ENCODE results near the gene TMEM147. TPM values are rescaled to one million over a fixed set of nuclear protein-coding genes. Genes with fewer than 3 reads are reported as not detected.

Gene TMEM147
- total RNA-seq, 2 donors from 2014 or later: 59.4 to 67.9 TPM

DNA sequence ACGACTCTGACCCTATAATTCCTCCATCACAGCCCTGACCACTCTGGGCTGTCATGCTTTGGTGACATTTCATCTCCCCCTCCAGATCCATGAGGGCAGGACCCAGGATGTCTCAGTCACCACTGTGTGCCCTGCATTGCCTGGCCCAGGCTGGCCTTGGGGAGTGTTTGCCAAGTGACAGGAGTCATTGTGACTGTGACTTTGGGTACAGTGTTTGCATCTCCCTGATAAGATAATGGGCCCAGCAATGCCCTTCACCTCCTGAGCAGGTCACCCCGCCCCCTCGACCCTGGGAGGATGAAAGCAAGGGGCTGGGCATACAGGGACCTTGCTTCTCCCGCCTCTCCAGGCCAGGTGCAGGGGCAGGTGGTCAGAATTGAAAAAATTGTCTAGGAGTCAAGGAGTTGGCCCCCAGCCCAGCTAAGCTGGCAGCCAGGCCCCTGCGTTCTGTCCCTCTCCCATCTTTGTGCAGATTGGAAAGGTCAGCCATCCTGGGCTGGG is 23.9 kb downstream of the TMEM147 start:
- H3K27ac ChIP-seq: peak overlapping the region in 3 of 4 donors; percentile 58 to 61 (median 59)
- peak; percentile 70 for ATAC-seq
- 9 to 22% methylated on average over 1 to 5 of the region's 5 CpGs for WGBS, 2 donors
- peak; percentile 40 to 81 (median 74) for DNase-seq
- TF ChIP-seq POLR2A (IDR thresholded peaks at IDR 0.05): no peak
- TF ChIP-seq, protein P1, sequence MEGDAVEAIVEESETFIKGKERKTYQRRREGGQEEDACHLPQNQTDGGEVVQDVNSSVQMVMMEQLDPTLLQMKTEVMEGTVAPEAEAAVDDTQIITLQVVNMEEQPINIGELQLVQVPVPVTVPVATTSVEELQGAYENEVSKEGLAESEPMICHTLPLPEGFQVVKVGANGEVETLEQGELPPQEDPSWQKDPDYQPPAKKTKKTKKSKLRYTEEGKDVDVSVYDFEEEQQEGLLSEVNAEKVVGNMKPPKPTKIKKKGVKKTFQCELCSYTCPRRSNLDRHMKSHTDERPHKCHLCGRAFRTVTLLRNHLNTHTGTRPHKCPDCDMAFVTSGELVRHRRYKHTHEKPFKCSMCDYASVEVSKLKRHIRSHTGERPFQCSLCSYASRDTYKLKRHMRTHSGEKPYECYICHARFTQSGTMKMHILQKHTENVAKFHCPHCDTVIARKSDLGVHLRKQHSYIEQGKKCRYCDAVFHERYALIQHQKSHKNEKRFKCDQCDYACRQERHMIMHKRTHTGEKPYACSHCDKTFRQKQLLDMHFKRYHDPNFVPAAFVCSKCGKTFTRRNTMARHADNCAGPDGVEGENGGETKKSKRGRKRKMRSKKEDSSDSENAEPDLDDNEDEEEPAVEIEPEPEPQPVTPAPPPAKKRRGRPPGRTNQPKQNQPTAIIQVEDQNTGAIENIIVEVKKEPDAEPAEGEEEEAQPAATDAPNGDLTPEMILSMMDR (IDR thresholded peaks at IDR 0.05): no peak
- H3K4me3 ChIP-seq: no peak overlapping the region
- H3K27me3 ChIP-seq: no peaks in the 10 kb centered on the region
- intact Hi-C loops (cut with DNase I): no loop called here
- no peaks in the 10 kb centered on the region for H3K9me3 ChIP-seq
- no peaks in the 10 kb centered on the region for H3K36me3 ChIP-seq (replicated peaks in 1 of 2; ENCODE audit: insufficient read depth in 1 of 2, low read depth in 2 of 2)
- peaks cover 71% of the 10 kb centered on the region for H3K4me1 ChIP-seq

GRCh38 chr19:35571406-35571965 is 26.1 kb downstream of the TMEM147 start:
- intact Hi-C loops (cut with DNase I): no loop called here
- peak; percentile 51 for ATAC-seq
- 88 to 100% methylated on average over 1 of the region's 1 CpG for WGBS, 2 donors

DNA sequence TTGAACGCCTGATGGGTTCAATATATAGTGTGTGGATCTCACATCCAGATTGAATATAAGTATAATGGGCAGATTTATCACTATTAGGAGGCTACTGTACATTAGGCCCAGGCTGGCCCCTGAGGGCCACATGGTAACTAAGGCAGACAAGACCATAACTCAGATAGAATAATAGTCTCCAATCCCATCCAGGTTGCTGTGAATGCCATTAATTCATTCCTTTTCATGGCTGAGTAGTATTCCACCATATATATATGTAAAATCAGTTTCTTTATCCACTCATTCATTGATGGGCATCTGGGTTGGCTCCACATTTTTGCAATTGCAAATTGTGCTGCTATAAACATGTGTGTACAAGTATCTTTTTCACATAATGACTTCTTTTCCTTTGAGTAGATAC is 32.5 kb downstream of the TMEM147 start:
- Histone ChIP-seq H3K4me3 (no peak overlapping the region), H3K4me1 (no peaks in the 10 kb centered on the region), H3K9me3 (peaks cover 0 to 8% (median 0%) of the 10 kb centered on the region in 3 donors), H3K27ac (no peak overlapping the region), H3K36me3 (replicated peaks in 1 of 2; ENCODE audit: insufficient read depth in 1 of 2, low read depth in 2 of 2) (no peaks in the 10 kb centered on the region), H3K27me3 (no peaks in the 10 kb centered on the region)
- intact Hi-C loops (cut with DNase I): no loop called here
- 10 to 80% methylated on average over 1 of the region's 1 CpG for WGBS, 2 donors
- DNase-seq (no peak), ATAC-seq (no peak)
- TF ChIP-seq, protein P1 (IDR thresholded peaks at IDR 0.05): no peak
- TF ChIP-seq POLR2A (IDR thresholded peaks at IDR 0.05): no peak

More at GRCh38 chr19:35571406-35571965, 26.1 kb downstream of the TMEM147 start:
- Histone ChIP-seq H3K4me3 (no peak overlapping the region), H3K4me1 (peaks cover 51% of the 10 kb centered on the region), H3K27me3 (no peaks in the 10 kb centered on the region), H3K27ac (no peak overlapping the region), H3K9me3 (peaks cover 0 to 8% (median 0%) of the 10 kb centered on the region in 3 donors), H3K36me3 (replicated peaks in 1 of 2; ENCODE audit: insufficient read depth in 1 of 2, low read depth in 2 of 2) (no peaks in the 10 kb centered on the region)
- no peak for TF ChIP-seq POLR2A (IDR thresholded peaks at IDR 0.05)
- TF ChIP-seq, protein P1 (IDR thresholded peaks at IDR 0.05): no peak
- DNase-seq: no peak

GRCh38 chr19:35578707-35579106 is 33.3 kb downstream of the TMEM147 start:
- intact Hi-C loops (cut with DNase I): no loop called here
- ATAC-seq (no peak), DNase-seq (no peak)
- H3K4me3 ChIP-seq: no peak overlapping the region
- no peaks in the 10 kb centered on the region for H3K4me1 ChIP-seq
- TF ChIP-seq, protein P1 (IDR thresholded peaks at IDR 0.05): no peak
- no peaks in the 10 kb centered on the region for H3K27me3 ChIP-seq
- WGBS, 2 donors: 59 to 67% methylated on average over 7 of the region's 7 CpGs
- H3K36me3 ChIP-seq (replicated peaks in 1 of 2; ENCODE audit: insufficient read depth in 1 of 2, low read depth in 2 of 2): no peaks in the 10 kb centered on the region
- H3K9me3 ChIP-seq: peaks cover 0 to 8% (median 0%) of the 10 kb centered on the region in 3 donors
- no peak overlapping the region for H3K27ac ChIP-seq

DNA sequence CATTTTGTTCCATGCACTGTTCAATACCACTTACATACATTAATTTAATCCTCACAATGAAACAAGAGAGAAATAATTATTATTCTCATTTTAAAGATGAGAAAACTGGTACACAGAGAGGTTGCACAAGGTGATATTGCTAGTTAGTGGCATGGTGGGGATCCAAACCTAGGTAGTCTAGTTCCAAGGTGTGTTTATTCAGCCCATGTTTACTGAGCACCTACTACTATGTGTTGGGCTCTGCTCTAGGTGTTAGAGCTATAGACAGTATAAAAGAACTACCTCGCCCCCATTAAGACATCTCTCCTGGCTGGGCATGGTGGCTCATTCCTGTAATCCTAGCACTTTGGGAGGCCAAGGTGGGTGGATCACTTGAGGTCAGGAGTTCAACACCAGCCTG is 37.3 kb downstream of the TMEM147 start:
- Histone ChIP-seq H3K36me3 (replicated peaks in 1 of 2; ENCODE audit: insufficient read depth in 1 of 2, low read depth in 2 of 2) (no peaks in the 10 kb centered on the region), H3K4me1 (no peaks in the 10 kb centered on the region), H3K9me3 (no peaks in the 10 kb centered on the region), H3K27me3 (no peaks in the 10 kb centered on the region), H3K27ac (no peak overlapping the region), H3K4me3 (no peak overlapping the region)
- DNase-seq (no peak), ATAC-seq (no peak)
- TF ChIP-seq, protein P1 (IDR thresholded peaks at IDR 0.05): no peak
- TF ChIP-seq POLR2A (IDR thresholded peaks at IDR 0.05): no peak
- intact Hi-C loops (cut with DNase I): no loop called here
- 78 to 90% methylated on average over 1 of the region's 1 CpG for WGBS, 2 donors
